WTC11 (cell line): ENCODE measurements around the gene RAB13. TPM values are rescaled to one million over a fixed set of nuclear protein-coding genes. Genes with fewer than 3 reads are reported as not detected.

ENCODE experiments used
- FOXP1 ChIP-seq: sonication (generic); formaldehyde crosslinking; IDR thresholded peaks from 2 replicates; pipeline ENCODE4 v1.8.0; 2022; ENCODE audit warnings: missing genetic modification reagents, mild to moderate bottlenecking, moderate library complexity, borderline replicate concordance
- MAX ChIP-seq: sonication (generic); formaldehyde crosslinking; IDR thresholded peaks from 2 replicates; pipeline ENCODE4 v1.8.0; 2022; ENCODE audit warnings: mild to moderate bottlenecking, missing genetic modification reagents
- NR3C1 ChIP-seq: sonication (generic); formaldehyde crosslinking; conservative IDR thresholded peaks from 2 replicates; pipeline ENCODE4 v1.8.1; 2023; ENCODE audit warnings: low read depth, mild to moderate bottlenecking, missing genetic modification reagents
- TEAD1 ChIP-seq: sonication (generic); formaldehyde crosslinking; IDR thresholded peaks from 2 replicates; pipeline ENCODE4 v1.8.0; 2022; ENCODE audit warnings: mild to moderate bottlenecking, missing genetic modification reagents
- TEAD4 ChIP-seq: sonication (generic); formaldehyde crosslinking; IDR thresholded peaks from 2 replicates; pipeline ENCODE4 v1.8.0; 2022; ENCODE audit warnings: mild to moderate bottlenecking, missing genetic modification reagents
- ZBTB43 ChIP-seq: sonication (generic); formaldehyde crosslinking; IDR thresholded peaks from 2 replicates; pipeline ENCODE4 v1.8.1; 2023; ENCODE audit warnings: mild to moderate bottlenecking, missing genetic modification reagents
- ZNF138 ChIP-seq: sonication (generic); formaldehyde crosslinking; conservative IDR thresholded peaks from 2 replicates; pipeline ENCODE4 v1.8.1; 2022; ENCODE audit warnings: mild to moderate bottlenecking, moderate library complexity, missing genetic modification reagents
- ZNF423 ChIP-seq: fragments of 250-450 bp; sonication (Bioruptor Pico); IDR thresholded peaks from 2 replicates; pipeline ENCODE4 v2.1.2; 2022; ENCODE audit warnings: mild to moderate bottlenecking, moderate library complexity
- total RNA-seq: library from RNA; stranded (reverse); gene quantifications from 3 replicates; pipeline ENCODE4 v1.2.3, GENCODE V29; 2021
- TF ChIP-seq, protein P1 (sequence below): sonication (generic); formaldehyde crosslinking; IDR thresholded peaks from 2 replicates; pipeline ENCODE4 v1.8.0; 2022; ENCODE audit warnings: mild to moderate bottlenecking, missing genetic modification reagents
- TF ChIP-seq, protein P2 (sequence below): sonication (generic); formaldehyde crosslinking; IDR thresholded peaks from 2 replicates; pipeline ENCODE4 v1.8.0; 2022; ENCODE audit warnings: missing genetic modification reagents
- TF ChIP-seq, protein P3 (sequence below): sonication (generic); formaldehyde crosslinking; IDR thresholded peaks from 2 replicates; pipeline ENCODE4 v1.8.1; 2023; ENCODE audit warnings: mild to moderate bottlenecking, missing genetic modification reagents, borderline replicate concordance

RAB13 gene
- total RNA-seq, 1 experiment from 2014 or later: 126 TPM

DNA sequence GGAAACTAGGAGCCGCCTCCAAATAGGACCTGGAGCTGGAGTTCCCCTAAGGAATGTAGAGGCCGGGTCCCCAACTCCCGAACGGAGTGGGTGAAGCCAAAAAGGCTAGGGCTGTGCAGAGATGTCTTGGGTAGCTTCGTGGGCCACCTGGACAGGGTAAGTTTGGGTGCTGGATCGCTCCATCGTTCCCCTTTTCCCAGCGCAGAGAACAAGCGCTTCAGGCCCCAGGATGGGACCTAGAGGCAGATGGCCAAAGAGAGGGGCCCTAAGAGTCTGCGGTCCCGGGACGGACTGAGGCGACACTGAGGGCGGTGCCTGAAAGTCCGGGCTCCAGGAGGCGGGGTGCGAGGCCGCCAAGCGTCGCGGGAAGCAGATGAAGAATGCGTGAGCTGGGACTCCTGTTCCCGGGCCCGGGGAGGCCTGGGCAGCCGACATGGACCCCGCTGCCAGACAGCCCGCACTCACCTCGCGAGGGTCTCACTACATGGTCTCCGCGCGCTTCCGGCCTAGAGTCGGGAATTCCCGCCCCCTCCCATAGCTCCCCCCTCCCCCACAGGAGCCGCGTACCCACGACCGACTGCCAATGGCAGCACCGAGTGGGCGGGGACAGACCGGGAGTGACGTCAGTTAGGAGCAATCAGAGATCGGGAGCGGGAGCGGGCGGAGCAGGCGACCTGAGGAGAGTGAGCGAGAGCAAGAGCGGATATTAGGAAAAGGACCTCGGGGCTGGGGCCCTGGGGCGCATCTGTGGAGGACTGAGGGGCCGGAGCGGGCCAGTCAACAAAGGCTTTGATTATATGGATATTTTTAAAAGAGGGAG is 22.9 kb downstream of the RAB13 start, which contains the start of gene SLC39A1 (continued):
- TF ChIP-seq, protein P1, sequence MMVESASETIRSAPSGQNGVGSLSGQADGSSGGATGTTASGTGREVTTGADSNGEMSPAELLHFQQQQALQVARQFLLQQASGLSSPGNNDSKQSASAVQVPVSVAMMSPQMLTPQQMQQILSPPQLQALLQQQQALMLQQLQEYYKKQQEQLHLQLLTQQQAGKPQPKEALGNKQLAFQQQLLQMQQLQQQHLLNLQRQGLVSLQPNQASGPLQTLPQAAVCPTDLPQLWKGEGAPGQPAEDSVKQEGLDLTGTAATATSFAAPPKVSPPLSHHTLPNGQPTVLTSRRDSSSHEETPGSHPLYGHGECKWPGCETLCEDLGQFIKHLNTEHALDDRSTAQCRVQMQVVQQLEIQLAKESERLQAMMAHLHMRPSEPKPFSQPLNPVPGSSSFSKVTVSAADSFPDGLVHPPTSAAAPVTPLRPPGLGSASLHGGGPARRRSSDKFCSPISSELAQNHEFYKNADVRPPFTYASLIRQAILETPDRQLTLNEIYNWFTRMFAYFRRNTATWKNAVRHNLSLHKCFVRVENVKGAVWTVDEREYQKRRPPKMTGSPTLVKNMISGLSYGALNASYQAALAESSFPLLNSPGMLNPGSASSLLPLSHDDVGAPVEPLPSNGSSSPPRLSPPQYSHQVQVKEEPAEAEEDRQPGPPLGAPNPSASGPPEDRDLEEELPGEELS (CRISPR knock-in tag): peak; percentile 51; the same call in 1 of the 2 replicates
- TF ChIP-seq, protein P2, sequence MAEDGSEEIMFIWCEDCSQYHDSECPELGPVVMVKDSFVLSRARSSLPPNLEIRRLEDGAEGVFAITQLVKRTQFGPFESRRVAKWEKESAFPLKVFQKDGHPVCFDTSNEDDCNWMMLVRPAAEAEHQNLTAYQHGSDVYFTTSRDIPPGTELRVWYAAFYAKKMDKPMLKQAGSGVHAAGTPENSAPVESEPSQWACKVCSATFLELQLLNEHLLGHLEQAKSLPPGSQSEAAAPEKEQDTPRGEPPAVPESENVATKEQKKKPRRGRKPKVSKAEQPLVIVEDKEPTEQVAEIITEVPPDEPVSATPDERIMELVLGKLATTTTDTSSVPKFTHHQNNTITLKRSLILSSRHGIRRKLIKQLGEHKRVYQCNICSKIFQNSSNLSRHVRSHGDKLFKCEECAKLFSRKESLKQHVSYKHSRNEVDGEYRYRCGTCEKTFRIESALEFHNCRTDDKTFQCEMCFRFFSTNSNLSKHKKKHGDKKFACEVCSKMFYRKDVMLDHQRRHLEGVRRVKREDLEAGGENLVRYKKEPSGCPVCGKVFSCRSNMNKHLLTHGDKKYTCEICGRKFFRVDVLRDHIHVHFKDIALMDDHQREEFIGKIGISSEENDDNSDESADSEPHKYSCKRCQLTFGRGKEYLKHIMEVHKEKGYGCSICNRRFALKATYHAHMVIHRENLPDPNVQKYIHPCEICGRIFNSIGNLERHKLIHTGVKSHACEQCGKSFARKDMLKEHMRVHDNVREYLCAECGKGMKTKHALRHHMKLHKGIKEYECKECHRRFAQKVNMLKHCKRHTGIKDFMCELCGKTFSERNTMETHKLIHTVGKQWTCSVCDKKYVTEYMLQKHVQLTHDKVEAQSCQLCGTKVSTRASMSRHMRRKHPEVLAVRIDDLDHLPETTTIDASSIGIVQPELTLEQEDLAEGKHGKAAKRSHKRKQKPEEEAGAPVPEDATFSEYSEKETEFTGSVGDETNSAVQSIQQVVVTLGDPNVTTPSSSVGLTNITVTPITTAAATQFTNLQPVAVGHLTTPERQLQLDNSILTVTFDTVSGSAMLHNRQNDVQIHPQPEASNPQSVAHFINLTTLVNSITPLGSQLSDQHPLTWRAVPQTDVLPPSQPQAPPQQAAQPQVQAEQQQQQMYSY (CRISPR knock-in tag): 0 out of 2 replicates have a peak, but pooled peaks have one; percentile 10
- TF ChIP-seq TEAD4 (CRISPR knock-in tag): no peak
- no peak for TF ChIP-seq ZNF423 (CRISPR knock-in tag)
- TF ChIP-seq FOXP1 (CRISPR knock-in tag): 0 out of 2 replicates have a peak, but pooled peaks have one; percentile 80
- TF ChIP-seq, protein P3, sequence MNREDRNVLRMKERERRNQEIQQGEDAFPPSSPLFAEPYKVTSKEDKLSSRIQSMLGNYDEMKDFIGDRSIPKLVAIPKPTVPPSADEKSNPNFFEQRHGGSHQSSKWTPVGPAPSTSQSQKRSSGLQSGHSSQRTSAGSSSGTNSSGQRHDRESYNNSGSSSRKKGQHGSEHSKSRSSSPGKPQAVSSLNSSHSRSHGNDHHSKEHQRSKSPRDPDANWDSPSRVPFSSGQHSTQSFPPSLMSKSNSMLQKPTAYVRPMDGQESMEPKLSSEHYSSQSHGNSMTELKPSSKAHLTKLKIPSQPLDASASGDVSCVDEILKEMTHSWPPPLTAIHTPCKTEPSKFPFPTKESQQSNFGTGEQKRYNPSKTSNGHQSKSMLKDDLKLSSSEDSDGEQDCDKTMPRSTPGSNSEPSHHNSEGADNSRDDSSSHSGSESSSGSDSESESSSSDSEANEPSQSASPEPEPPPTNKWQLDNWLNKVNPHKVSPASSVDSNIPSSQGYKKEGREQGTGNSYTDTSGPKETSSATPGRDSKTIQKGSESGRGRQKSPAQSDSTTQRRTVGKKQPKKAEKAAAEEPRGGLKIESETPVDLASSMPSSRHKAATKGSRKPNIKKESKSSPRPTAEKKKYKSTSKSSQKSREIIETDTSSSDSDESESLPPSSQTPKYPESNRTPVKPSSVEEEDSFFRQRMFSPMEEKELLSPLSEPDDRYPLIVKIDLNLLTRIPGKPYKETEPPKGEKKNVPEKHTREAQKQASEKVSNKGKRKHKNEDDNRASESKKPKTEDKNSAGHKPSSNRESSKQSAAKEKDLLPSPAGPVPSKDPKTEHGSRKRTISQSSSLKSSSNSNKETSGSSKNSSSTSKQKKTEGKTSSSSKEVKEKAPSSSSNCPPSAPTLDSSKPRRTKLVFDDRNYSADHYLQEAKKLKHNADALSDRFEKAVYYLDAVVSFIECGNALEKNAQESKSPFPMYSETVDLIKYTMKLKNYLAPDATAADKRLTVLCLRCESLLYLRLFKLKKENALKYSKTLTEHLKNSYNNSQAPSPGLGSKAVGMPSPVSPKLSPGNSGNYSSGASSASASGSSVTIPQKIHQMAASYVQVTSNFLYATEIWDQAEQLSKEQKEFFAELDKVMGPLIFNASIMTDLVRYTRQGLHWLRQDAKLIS (CRISPR knock-in tag): peak; percentile 21; the same call in 1 of the 2 replicates
- TF ChIP-seq ZNF138 (CRISPR knock-in tag): no peak
- TF ChIP-seq MAX (CRISPR knock-in tag): peak; percentile 62; the same call in 1 of the 2 replicates
- TF ChIP-seq NR3C1 (CRISPR knock-in tag): peak; percentile 24; the same call in 1 of the 2 replicates
- 0 out of 2 replicates have a peak, but pooled peaks have one; percentile 30 for TF ChIP-seq ZBTB43 (CRISPR knock-in tag)
- TF ChIP-seq TEAD1 (CRISPR knock-in tag): no peak; the same call in 1 of the 2 replicates
